Fibroblast of pulmonary artery (primary cell): ENCODE measurements around the gene MCM6.

Experiments
- DNase-seq: peaks from one replicate; pipeline ENCODE4 v3.0.0-alpha.2; 2010; ENCODE audit warnings: low read depth
- H3K4me3 ChIP-seq: replicated peaks from 2 replicates; pipeline ENCODE4 v1.5.1; 2011; ENCODE audit warnings: low read depth, mild to moderate bottlenecking, control low read depth, low read length, moderate library complexity
- TF ChIP-seq, protein P1 (sequence below): IDR thresholded peaks from 2 replicates; pipeline ENCODE4 v1.5.1; 2011; ENCODE audit warnings: mild to moderate bottlenecking, control low read depth, low read length, inconsistent platforms; ENCODE audit errors: missing control alignments

Gene MCM6

DNA sequence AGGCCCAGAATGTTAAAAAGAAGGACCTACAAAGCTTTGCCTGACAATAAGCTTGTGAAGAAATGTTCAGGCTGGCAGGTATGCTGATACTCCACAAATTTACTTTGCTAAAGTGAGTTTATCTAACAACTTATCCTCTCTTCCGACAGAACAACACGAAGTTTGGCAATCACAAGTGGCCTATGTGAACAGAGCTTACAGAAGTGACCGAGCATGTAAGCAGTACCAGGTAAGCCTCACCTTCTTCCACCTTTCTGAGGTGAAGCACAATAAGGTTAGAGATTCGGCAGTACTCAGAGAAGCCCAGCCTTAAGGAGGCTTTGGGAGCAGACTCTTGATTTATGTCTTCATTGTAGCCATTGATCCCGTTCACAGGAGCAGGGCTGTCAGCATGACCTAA lies 30.2 kb downstream of the MCM6 start:
- TF ChIP-seq, protein P1, sequence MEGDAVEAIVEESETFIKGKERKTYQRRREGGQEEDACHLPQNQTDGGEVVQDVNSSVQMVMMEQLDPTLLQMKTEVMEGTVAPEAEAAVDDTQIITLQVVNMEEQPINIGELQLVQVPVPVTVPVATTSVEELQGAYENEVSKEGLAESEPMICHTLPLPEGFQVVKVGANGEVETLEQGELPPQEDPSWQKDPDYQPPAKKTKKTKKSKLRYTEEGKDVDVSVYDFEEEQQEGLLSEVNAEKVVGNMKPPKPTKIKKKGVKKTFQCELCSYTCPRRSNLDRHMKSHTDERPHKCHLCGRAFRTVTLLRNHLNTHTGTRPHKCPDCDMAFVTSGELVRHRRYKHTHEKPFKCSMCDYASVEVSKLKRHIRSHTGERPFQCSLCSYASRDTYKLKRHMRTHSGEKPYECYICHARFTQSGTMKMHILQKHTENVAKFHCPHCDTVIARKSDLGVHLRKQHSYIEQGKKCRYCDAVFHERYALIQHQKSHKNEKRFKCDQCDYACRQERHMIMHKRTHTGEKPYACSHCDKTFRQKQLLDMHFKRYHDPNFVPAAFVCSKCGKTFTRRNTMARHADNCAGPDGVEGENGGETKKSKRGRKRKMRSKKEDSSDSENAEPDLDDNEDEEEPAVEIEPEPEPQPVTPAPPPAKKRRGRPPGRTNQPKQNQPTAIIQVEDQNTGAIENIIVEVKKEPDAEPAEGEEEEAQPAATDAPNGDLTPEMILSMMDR, result no peak
- DNase-seq, result no peak
- no peak overlapping the region for H3K4me3 ChIP-seq

DNA sequence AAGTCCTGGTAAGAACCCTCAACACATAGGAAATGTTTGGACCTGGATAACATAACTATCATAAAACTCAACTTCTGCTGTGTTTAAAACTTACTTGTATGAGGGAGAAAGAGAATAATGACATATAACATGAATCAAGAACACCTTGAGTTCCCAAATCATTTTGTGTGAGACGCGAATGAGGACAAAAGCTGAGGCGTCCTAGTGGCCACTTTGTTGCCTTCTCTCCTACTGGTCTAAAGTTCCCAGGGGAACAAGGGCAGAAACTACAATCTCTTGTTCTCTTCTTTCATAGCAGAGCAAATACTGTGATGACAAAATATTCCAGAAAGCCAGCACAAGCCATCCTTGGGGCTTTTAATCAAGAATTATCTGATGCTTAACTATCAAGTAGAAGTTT lies 31.0 kb downstream of the MCM6 start:
- DNase-seq, result no peak
- no peak overlapping the region for H3K4me3 ChIP-seq
- TF ChIP-seq, protein P1, result no peak

DNA sequence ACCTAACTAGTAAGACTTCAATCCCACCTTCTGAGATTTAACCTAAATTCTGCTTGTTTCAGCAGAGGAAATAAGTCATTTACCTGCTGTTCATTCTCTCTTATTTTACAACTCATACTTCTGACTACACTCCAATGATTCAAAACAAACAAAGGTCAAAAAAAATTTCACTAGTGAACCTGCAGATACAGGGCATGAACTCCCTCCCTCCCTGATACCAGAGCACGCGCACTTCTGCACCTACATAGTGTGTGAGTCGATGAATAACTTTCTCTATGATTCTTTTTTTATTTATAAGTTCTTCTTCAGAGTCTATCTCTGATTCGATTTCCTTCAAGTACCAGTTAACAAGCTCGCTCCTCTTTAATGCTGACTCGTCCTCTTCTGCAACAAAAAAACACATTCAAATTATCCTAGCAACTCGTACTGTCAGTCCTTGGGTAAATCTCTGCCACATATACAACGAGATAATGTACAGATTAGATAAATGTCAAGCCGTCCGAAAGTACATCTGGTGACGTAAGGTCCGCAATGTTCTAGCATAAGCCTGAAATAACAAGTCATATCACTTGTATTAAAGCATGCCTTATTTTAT lies 31.8 kb downstream of the MCM6 start:
- TF ChIP-seq, protein P1, result no peak
- DNase-seq, result no peak
- no peak overlapping the region for H3K4me3 ChIP-seq

DNA sequence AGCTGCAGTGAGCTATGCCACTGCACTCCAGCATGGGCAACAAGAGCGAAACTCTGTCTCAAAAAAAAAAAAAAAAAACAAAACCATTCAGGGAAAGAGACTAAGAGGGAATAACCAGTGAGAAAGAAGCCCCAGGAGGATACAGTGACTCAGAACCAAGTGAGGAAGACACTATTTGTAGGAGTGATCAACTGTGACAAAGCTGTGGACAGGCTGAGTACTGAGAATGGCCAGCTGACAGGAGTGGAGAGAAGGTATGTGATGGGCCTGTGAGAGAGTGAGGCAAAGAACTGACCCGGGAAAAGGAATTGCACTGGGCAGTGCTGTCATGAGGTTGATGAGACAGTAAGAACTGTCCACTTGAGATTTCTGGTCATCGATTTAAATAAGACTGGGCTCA lies 32.6 kb downstream of the MCM6 start:
- TF ChIP-seq, protein P1, result no peak
- DNase-seq, result no peak
- H3K4me3 ChIP-seq, result no peak overlapping the region

DNA sequence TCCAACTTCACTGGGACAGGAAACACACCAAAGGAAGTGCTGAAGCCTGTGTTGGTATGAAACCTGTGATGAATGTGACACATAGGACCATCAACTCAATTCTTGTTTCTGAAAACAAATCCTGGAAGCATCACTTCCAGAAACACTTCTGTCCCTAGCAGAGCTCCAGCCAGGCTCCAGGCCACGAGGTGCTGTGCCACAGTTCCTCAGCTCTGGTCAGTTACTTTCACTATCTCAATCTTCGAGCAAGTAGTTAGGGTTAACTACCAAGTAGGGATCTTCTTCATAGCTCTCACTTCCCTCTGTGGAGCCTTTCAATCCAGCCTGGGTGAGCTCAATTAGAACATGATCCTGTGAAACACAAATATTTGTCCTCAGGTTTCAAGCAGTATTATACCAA lies 35.6 kb downstream of the MCM6 start:
- DNase-seq, result peak; percentile 10
- no peak overlapping the region for H3K4me3 ChIP-seq
- TF ChIP-seq, protein P1, result no peak

DNA sequence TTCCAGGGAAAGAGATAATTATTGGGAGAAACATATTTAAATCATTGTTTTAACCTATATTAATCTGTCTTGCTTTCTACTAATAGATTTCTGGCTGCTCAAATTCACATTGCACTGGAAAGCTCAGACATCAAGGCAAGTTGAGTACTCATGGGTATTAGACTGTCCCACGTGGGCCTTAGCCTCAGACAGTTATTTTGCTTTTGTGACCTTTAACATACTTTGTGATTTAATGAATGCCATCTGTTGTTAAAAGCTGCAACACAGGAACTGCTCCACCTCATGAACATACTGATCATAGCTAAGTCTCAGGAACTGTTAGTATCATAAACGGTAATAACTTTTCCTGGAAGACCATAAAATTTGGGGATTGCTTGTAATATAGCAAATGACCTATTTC lies 36.5 kb downstream of the MCM6 start:
- TF ChIP-seq, protein P1, result no peak
- no peak overlapping the region for H3K4me3 ChIP-seq
- DNase-seq, result peak; percentile 85

DNA sequence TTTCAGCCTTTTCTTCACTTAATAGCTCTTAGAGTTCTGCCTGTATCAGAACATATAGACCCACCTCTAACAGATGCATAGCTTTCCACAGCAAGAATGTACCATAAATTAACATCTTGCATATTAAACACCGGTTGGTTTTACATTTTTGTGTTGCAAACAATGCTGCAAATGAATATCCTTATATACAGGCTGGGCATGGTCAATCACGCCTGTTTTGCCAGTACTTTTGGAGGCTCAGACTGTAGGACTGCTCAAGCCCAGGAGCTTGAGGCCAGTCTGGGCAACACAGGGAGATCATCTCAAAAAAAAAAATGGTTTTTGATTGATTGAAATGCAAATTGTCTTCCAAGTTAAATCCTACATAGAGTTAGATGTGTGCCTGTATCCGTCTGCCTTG lies 37.7 kb downstream of the MCM6 start:
- H3K4me3 ChIP-seq, result no peak overlapping the region
- DNase-seq, result no peak
- TF ChIP-seq, protein P1, result no peak
